Vagina (tissue), 2 donors: ENCODE results near the gene C5orf22.
"Not testable (repeated sequence)": the region's sequence is repeated elsewhere in the genome, so short reads cannot be mapped to it uniquely, and the experiment has no call there.

Source experiments
- CTCF ChIP-seq, 3 experiments: fragments of 450-650 bp in 2 of 3; fragments of 200-600 bp in 1 of 3; sonication (generic) in 1 of 3; IDR thresholded peaks; one replicate each; pipeline ENCODE4 v1.5.1; 2017 to 2019; ENCODE audit warnings: antibody characterized with exemption in 3 of 3, mild to moderate bottlenecking in 2 of 3, moderate library complexity in 2 of 3
- POLR2A ChIP-seq, 2 donors: fragments of 450-650 bp; IDR thresholded peaks; one replicate each; pipeline ENCODE4 v1.6.1; 2017; ENCODE audit warnings: antibody characterized with exemption in 2 of 2, mild to moderate bottlenecking in 2 of 2, moderate library complexity in 2 of 2
- POLR2AphosphoS5 ChIP-seq, 2 donors: sonication (generic); formaldehyde crosslinking; IDR thresholded peaks; one replicate each; pipeline ENCODE4 v1.9.0; 2017; ENCODE audit warnings: antibody characterized with exemption in 2 of 2, mild to moderate bottlenecking in 2 of 2, low read depth in 1 of 2; ENCODE audit not compliant: insufficient read depth in 1 of 2

DNA sequence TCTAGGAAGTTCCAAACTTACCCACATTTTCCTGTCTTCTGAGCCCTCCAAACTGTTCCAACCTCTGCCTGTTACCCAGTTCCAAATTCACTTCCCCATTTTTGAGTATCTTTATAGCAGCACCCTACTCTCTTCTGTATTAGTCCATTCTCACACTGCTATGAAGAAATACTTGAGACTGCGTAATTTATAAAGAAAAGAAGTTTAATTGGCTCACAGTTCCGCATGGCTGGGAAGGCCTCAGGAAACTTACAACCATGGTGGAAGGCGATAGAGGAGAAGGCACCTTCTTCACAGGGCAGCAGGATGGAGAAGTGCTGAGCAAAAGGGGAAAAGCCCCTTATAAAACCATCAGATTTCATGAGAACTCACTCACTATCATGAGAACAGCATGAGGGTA lies 34.3 kb downstream of the C5orf22 start:
- not testable (repeated sequence) for TF ChIP-seq CTCF (IDR thresholded peaks at IDR 0.05); POLR2AphosphoS5 (IDR thresholded peaks at IDR 0.05; ENCODE audit: insufficient read depth in 1 of 2, low read depth in 1 of 2); POLR2A (IDR thresholded peaks at IDR 0.05)
